Measurements from ENCODE around the gene ABAT. TPM values are rescaled to one million over a fixed set of nuclear protein-coding genes. Genes with fewer than 3 reads are reported as not detected.

Gene ABAT
- total RNA-seq, 1 donor from 2014 or later = 23.3 TPM

- Histone ChIP-seq H3K27ac (ENCODE audit: low read depth, low read length) (peak overlapping the region; percentile 97), H3K4me1 (ENCODE audit: insufficient read depth, low read length) (peaks cover 20% of the 10 kb centered on the region), H3K4me3 (ENCODE audit: insufficient read depth, low read depth, low read length) (peak overlapping the region; percentile 91), H3K9me3 (ENCODE audit: insufficient read depth, low read depth, low read length) (no peaks in the 10 kb centered on the region), H4K20me1 (ENCODE audit: insufficient read depth, low read length) (peaks cover 31% of the 10 kb centered on the region), H3K79me2 (ENCODE audit: insufficient read depth, low read length) (peaks cover 65% of the 10 kb centered on the region), H3K9ac (ENCODE audit: low read length) (peak overlapping the region; percentile 98), H3K4me2 (ENCODE audit: low read length) (peak overlapping the region; percentile 96), H3K27me3 (ENCODE audit: insufficient read depth, low read length) (no peaks in the 10 kb centered on the region), H2AFZ (ENCODE audit: low read depth, low read length) (peak overlapping the region; percentile 76), H3K36me3 (ENCODE audit: insufficient read depth, low read length) (peaks cover 17% of the 10 kb centered on the region)
- TF ChIP-seq EZH2 (IDR thresholded peaks at IDR 0.05; ENCODE audit: insufficient read depth, low read length) = no peak
- TF ChIP-seq CTCF (IDR thresholded peaks at IDR 0.05; ENCODE audit: insufficient read depth, low read depth, low read length) = peak; percentile 4
- peak overlapping the region; percentile 41 for H3K27ac Mint-ChIP-seq (ENCODE audit: unreplicated experiment)
- peaks cover 6% of the 10 kb centered on the region for H3K36me3 Mint-ChIP-seq (ENCODE audit: low read depth, unreplicated experiment)
- FAIRE-seq (no peak), DNase-seq (ENCODE audit: low read depth) (no peak)
- H3K9me3 Mint-ChIP-seq (ENCODE audit: unreplicated experiment) = no peaks in the 10 kb centered on the region
- H3K4me3 Mint-ChIP-seq (ENCODE audit: unreplicated experiment) = peak overlapping the region; percentile 98
- H3K27me3 Mint-ChIP-seq (ENCODE audit: low read depth, unreplicated experiment) = no peaks in the 10 kb centered on the region
- peaks cover 16% of the 10 kb centered on the region for H3K4me1 Mint-ChIP-seq (ENCODE audit: low read depth, unreplicated experiment)
Measured at GRCh38 chr16:8796469-8797363, 122.3 kb downstream of the ABAT start.

GRCh38 chr16:8797364-8798173, 123.2 kb downstream of the ABAT start, which contains the start of the genes PMM2 and TMEM186:
Gene PMM2, plus strand, starts transcription at chr16:8797839. Its CDS starts 44 bp downstream, at chr16:8797883.
Gene TMEM186, minus strand, starts transcription at chr16:8797639. Its CDS starts 25 bp downstream, at chr16:8797614.
- H3K27me3 ChIP-seq (ENCODE audit: insufficient read depth, low read length) = no peaks in the 10 kb centered on the region
- H2AFZ ChIP-seq (ENCODE audit: low read depth, low read length) = peak within 1 kb of the TSS; percentile 76
- Mint-ChIP-seq H3K36me3 (ENCODE audit: low read depth, unreplicated experiment) (peaks cover 6% of the 10 kb centered on the region), H3K4me3 (ENCODE audit: unreplicated experiment) (peak within 1 kb of the TSS; percentile 98), H3K27me3 (ENCODE audit: low read depth, unreplicated experiment) (no peaks in the 10 kb centered on the region), H3K27ac (ENCODE audit: unreplicated experiment) (peak within 1 kb of the TSS; percentile 91), H3K9me3 (ENCODE audit: unreplicated experiment) (no peaks in the 10 kb centered on the region), H3K4me1 (ENCODE audit: low read depth, unreplicated experiment) (peaks cover 16% of the 10 kb centered on the region)
- peak; percentile 91 for DNase-seq (ENCODE audit: low read depth)
- H4K20me1 ChIP-seq (ENCODE audit: insufficient read depth, low read length) = peaks cover 37% of the 10 kb centered on the region
- TF ChIP-seq EZH2 (IDR thresholded peaks at IDR 0.05; ENCODE audit: insufficient read depth, low read length) = no peak
- no peak for TF ChIP-seq CTCF (IDR thresholded peaks at IDR 0.05; ENCODE audit: insufficient read depth, low read depth, low read length)
- FAIRE-seq = peak; percentile 5
- peak within 1 kb of the TSS; percentile 98 for H3K9ac ChIP-seq (ENCODE audit: low read length)
- peak within 1 kb of the TSS; percentile 91 for H3K4me3 ChIP-seq (ENCODE audit: insufficient read depth, low read depth, low read length)
- peak within 1 kb of the TSS; percentile 97 for H3K27ac ChIP-seq (ENCODE audit: low read depth, low read length)
- peaks cover 20% of the 10 kb centered on the region for H3K4me1 ChIP-seq (ENCODE audit: insufficient read depth, low read length)
- H3K36me3 ChIP-seq (ENCODE audit: insufficient read depth, low read length) = peaks cover 24% of the 10 kb centered on the region
- peaks cover 73% of the 10 kb centered on the region for H3K79me2 ChIP-seq (ENCODE audit: insufficient read depth, low read length)
- peak within 1 kb of the TSS; percentile 96 for H3K4me2 ChIP-seq (ENCODE audit: low read length)
- no peaks in the 10 kb centered on the region for H3K9me3 ChIP-seq (ENCODE audit: insufficient read depth, low read depth, low read length)
